Stimulated activated CD8-positive, alpha-beta memory T cell treated with anti-CD3 and anti-CD28 coated beads, Interleukin-15, amount 100 ng/mL, for 48 hours (primary cell): Measurements from ENCODE around the gene LDHA.
"Not testable (repeated sequence)": the region's sequence is repeated elsewhere in the genome, so short reads cannot be mapped to it uniquely, and the experiment has no call there.

Experiments
- DNase-seq, 2 donors: peaks; one replicate each; pipeline ENCODE4 v3.0.0-alpha.2; 2020; ENCODE audit warnings: low read depth in 2 of 2

LDHA gene

GRCh38 chr11:18394928-18395734 lies 768 bp downstream of the LDHA start:
- DNase-seq, result no peak

GRCh38 chr11:18395735-18396504 lies 1.6 kb downstream of the LDHA start:
- DNase-seq, result peak; percentile 94 to 96

GRCh38 chr11:18397921-18398320 lies 3.6 kb downstream of the LDHA start:
- no peak for DNase-seq

- DNase-seq, result not testable (repeated sequence)
Measured at GRCh38 chr11:18401077-18401476, 6.7 kb downstream of the LDHA start.

GRCh38 chr11:18404062-18404461 lies 9.7 kb downstream of the LDHA start:
- DNase-seq, result no peak

- DNase-seq, result not testable (repeated sequence)
Measured at GRCh38 chr11:18407400-18407799, 13.0 kb downstream of the LDHA start.

- no peak for DNase-seq
Measured at GRCh38 chr11:18408558-18409291, 14.4 kb downstream of the LDHA start.

- DNase-seq, result no peak
Measured at GRCh38 chr11:18416459-18416858, 22.1 kb downstream of the LDHA start.

GRCh38 chr11:18419040-18419439 lies 24.7 kb downstream of the LDHA start:
- no peak for DNase-seq

GRCh38 chr11:18420067-18420466 lies 25.7 kb downstream of the LDHA start:
- DNase-seq, result no peak

- DNase-seq, result no peak
Measured at GRCh38 chr11:18427240-18427639, 32.9 kb downstream of the LDHA start.

GRCh38 chr11:18429332-18429731 lies 35.0 kb downstream of the LDHA start:
- DNase-seq, result no peak

- no peak for DNase-seq
Measured at GRCh38 chr11:18438691-18439090, 44.3 kb downstream of the LDHA start.

GRCh38 chr11:18449251-18449650 lies 54.9 kb downstream of the LDHA start:
- DNase-seq, result no peak

GRCh38 chr11:18452927-18453326 lies 58.6 kb downstream of the LDHA start:
- DNase-seq, result no peak

- no peak for DNase-seq
Measured at GRCh38 chr11:18455686-18456372, 61.5 kb downstream of the LDHA start, which contains the start of gene LDHAL6A. LDHAL6A (plus strand) TSS chr11:18455856; CDS start chr11:18456681, 825 bp downstream.

- DNase-seq, result no peak
Measured at GRCh38 chr11:18457450-18457849, 63.1 kb downstream of the LDHA start.
